Measurements from ENCODE around the gene CFAP20. TPM values are rescaled to one million over a fixed set of nuclear protein-coding genes. Genes with fewer than 3 reads are reported as not detected.

The CFAP20 gene
- total RNA-seq, 1 donor, result 35.7 TPM

- DNase-seq (ENCODE audit: low read depth), result no peak
- H3K4me3 ChIP-seq (ENCODE audit: low read depth, low read length), result peak overlapping the region; percentile 95
- TF ChIP-seq CTCF (IDR thresholded peaks at IDR 0.05; ENCODE audit: insufficient read depth, low read length), result peak; percentile 20
Observed at GRCh38 chr16:58126451-58126961, 2.7 kb downstream of the CFAP20 start.

GRCh38 chr16:58125781-58126335 is 3.3 kb downstream of the CFAP20 start:
- no peak for DNase-seq (ENCODE audit: low read depth)
- peak overlapping the region; percentile 2 for H3K4me3 ChIP-seq (ENCODE audit: low read depth, low read length)
- no peak for TF ChIP-seq CTCF (IDR thresholded peaks at IDR 0.05; ENCODE audit: insufficient read depth, low read length)

- no peak overlapping the region for H3K4me3 ChIP-seq (ENCODE audit: low read depth, low read length)
- DNase-seq (ENCODE audit: low read depth), result no peak
- no peak for TF ChIP-seq CTCF (IDR thresholded peaks at IDR 0.05; ENCODE audit: insufficient read depth, low read length)
Observed at GRCh38 chr16:58125041-58125440, 4.1 kb downstream of the CFAP20 start.

- peak; percentile 33 for DNase-seq (ENCODE audit: low read depth)
- no peak for TF ChIP-seq CTCF (IDR thresholded peaks at IDR 0.05; ENCODE audit: insufficient read depth, low read length)
- no peak overlapping the region for H3K4me3 ChIP-seq (ENCODE audit: low read depth, low read length)
Observed at GRCh38 chr16:58124601-58124915, 4.6 kb downstream of the CFAP20 start.

- no peak for TF ChIP-seq CTCF (IDR thresholded peaks at IDR 0.05; ENCODE audit: insufficient read depth, low read length)
- H3K4me3 ChIP-seq (ENCODE audit: low read depth, low read length), result no peak overlapping the region
- DNase-seq (ENCODE audit: low read depth), result no peak
Observed at GRCh38 chr16:58123896-58124600, 5.1 kb downstream of the CFAP20 start.

- DNase-seq (ENCODE audit: low read depth), result no peak
- H3K4me3 ChIP-seq (ENCODE audit: low read depth, low read length), result no peak overlapping the region
- no peak for TF ChIP-seq CTCF (IDR thresholded peaks at IDR 0.05; ENCODE audit: insufficient read depth, low read length)
Observed at GRCh38 chr16:58121132-58121531, 8.0 kb downstream of the CFAP20 start.

Data from fibroblast of the aortic adventitia (primary cell).